ENCODE data around the gene NRBP1. TPM values are rescaled to one million over a fixed set of nuclear protein-coding genes. Genes with fewer than 3 reads are reported as not detected.
A peak's percentile ranks its signal among the peaks of the same experiment; 100 is the strongest.

NRBP1 gene
- total and polyA plus RNA-seq, 9 of the 15 experiments (the other 6 are each of a cell fraction or from before 2014, with no cell fraction given) = 2.9 to 84.5 (median 36.9) TPM

- TF ChIP-seq ARID1B (IDR thresholded peaks at IDR 0.05) = no peak; the same call in 1 of the 2 replicates
- no peak for TF ChIP-seq PHB (CRISPR knock-in tag; IDR thresholded peaks at IDR 0.05)
- no peak for TF ChIP-seq SRSF1 (IDR thresholded peaks at IDR 0.05; ENCODE audit: low read depth, low read length)
- TF ChIP-seq USF2 (CRISPR knock-in tag; IDR thresholded peaks at IDR 0.05) = peak; percentile 32; the same call in 1 of the 2 replicates
- peak; percentile 79; the same call in 1 of the 2 replicates for TF ChIP-seq JUND (IDR thresholded peaks at IDR 0.05; ENCODE audit: borderline replicate concordance, low read depth, low read length)
- TF ChIP-seq JUND (tag; IDR thresholded peaks at IDR 0.05; ENCODE audit: borderline replicate concordance, low read depth, low read length) = peak; percentile 76
- TF ChIP-seq SMC3 (conservative IDR thresholded peaks at IDR 0.05; ENCODE audit: insufficient read depth, low read depth, low read length) = no peak
- TF ChIP-seq SOX6 (IDR thresholded peaks at IDR 0.05) = no peak
Measured at GRCh38 chr2:27431395-27431794, 3.0 kb downstream of the NRBP1 start (continued).

DNA sequence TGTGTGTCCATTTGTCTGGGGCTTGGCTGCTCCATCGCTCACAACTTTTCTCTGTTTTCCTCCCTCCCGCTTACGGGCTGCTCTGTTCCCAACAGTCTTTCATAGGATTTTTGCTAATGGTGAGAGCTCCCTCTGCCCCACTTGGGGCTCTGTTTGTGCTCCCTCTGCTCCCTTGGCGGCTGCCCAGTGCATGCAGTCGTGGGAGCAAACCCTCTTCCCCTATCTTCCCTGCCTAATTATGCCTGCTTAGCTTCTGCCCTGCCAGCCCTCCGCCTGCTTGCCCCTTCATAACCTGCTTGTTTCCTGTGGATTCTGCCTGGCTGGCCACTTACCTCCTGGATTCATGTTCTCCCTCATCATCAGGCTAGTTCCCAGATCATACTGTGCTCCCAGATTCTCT lies 7.2 kb downstream of the NRBP1 start:
- FAIRE-seq = no peak
- POLR2A ChIA-PET = interaction anchor here (0.5 to 0.7 kb wide), 3 partner anchors 8 to 222 kb away, joined by 3 to 4 read pairs (median 3); no protein-coding TSS in a partner anchor
- Histone ChIP-seq H3K36me3 (ENCODE audit: control insufficient read depth, insufficient read depth, low read length) (peaks cover 78% of the 10 kb centered on the region), H4K20me1 (replicated peaks; ENCODE audit: control insufficient read depth, insufficient read depth, low read length) (no peaks in the 10 kb centered on the region; the same call in 1 of the 2 replicates), H3K4me2 (ENCODE audit: insufficient read depth, low read length) (no peak overlapping the region), H3K27me3 (ENCODE audit: control insufficient read depth in 2 of 2, insufficient read depth in 2 of 2, low read length in 2 of 2) (no peaks in the 10 kb centered on the region), H2AFZ (ENCODE audit: low read depth, low read length) (no peak overlapping the region), H3K79me2 (ENCODE audit: control insufficient read depth, insufficient read depth, low read length) (peaks cover 20% of the 10 kb centered on the region), H3K9me3 (replicated peaks; ENCODE audit: control insufficient read depth, insufficient read depth, low read depth, low read length) (no peaks in the 10 kb centered on the region), H3K4me3 (no peak overlapping the region), H3K9ac (ENCODE audit: insufficient read depth in 1 of 2, low read depth in 2 of 2, low read length in 2 of 2) (peak overlapping the region in 1 of 2 experiments; percentile 61; a peak in 1 of 4 replicates), H3K9me1 (ENCODE audit: control insufficient read depth, insufficient read depth, low read length) (no peaks in the 10 kb centered on the region), H3K27ac (ENCODE audit: extremely low read depth, low read depth, low read length) (no peak overlapping the region), H3K4me1 (replicated peaks in 1 of 2; ENCODE audit: control insufficient read depth in 2 of 2, insufficient read depth in 2 of 2, low read length in 2 of 2) (peaks cover 5 to 8% of the 10 kb centered on the region in 2 experiments; a peak in 4 of 5 replicates)
- DNase-seq (ENCODE audit: extremely low read depth in 1 of 4, low spot score in 3 of 4) = no peak
- no peak for ATAC-seq
- 95% methylated on average over 5 of the region's 6 CpGs for WGBS (ENCODE audit: insufficient coverage, low coverage, missing lambda C conversion rate)
- TF ChIP-seq GATAD2A (IDR thresholded peaks at IDR 0.05) (no peak), ZNF263 (CRISPR knock-in tag; IDR thresholded peaks at IDR 0.05; ENCODE audit: borderline replicate concordance) (no peak), TGIF2 (CRISPR knock-in tag; IDR thresholded peaks at IDR 0.05) (no peak), FOXP1 (CRISPR knock-in tag; IDR thresholded peaks at IDR 0.05) (no peak)
- CTCF ChIA-PET (ENCODE audit: low intra/inter-chr PET ratio) = no interaction called here
- in situ Hi-C loops (cut with MboI) (no loop called here), intact Hi-C loops (cut with micrococcal nuclease) (no loop called here)
- no TSS peak for BruUV-seq (replicated peaks)

All from K562 (cell line).